GM12878 (cell line): ENCODE results near the gene IFNA21.

ENCODE experiments used
- GATAD2B ChIP-seq: fragments of 450-650 bp; conservative IDR thresholded peaks from 2 replicates; pipeline ENCODE4 v1.6.1; 2017; ENCODE audit warnings: low read depth, mild to moderate bottlenecking, moderate library complexity
- LARP7 ChIP-seq: fragments of 450-650 bp; IDR thresholded peaks from 2 replicates; pipeline ENCODE4 v1.6.1; 2017; ENCODE audit warnings: mild to moderate bottlenecking
- NFYA ChIP-seq: IDR thresholded peaks from 2 replicates; pipeline ENCODE4 v1.6.1; 2011; ENCODE audit warnings: low read depth, mild to moderate bottlenecking, low read length, improper control_type of control experiment, borderline replicate concordance
- NR2F1 ChIP-seq: fragments of 450-650 bp; conservative IDR thresholded peaks from 2 replicates; pipeline ENCODE4 v1.6.1; 2017; ENCODE audit warnings: mild to moderate bottlenecking
- POLR2A ChIP-seq: IDR thresholded peaks from 2 replicates; pipeline ENCODE4 v1.6.1; 2011; ENCODE audit warnings: low read depth, mild to moderate bottlenecking, low read length
- POLR2AphosphoS5 ChIP-seq: IDR thresholded peaks from 2 replicates; pipeline ENCODE4 v1.6.1; 2011; ENCODE audit warnings: mild to moderate bottlenecking, low read length, inconsistent platforms
- TARDBP ChIP-seq: IDR thresholded peaks from 2 replicates; pipeline ENCODE4 v1.6.1; 2016; ENCODE audit warnings: borderline replicate concordance
- TBL1XR1 ChIP-seq: IDR thresholded peaks from 2 replicates; pipeline ENCODE4 v1.6.1; 2012; ENCODE audit warnings: low read depth, low read length, improper control_type of control experiment
- TF ChIP-seq, protein P1 (sequence below), 3 experiments: IDR thresholded peaks in 2 of 3; conservative IDR thresholded peaks in 1 of 3; 2 replicates each; pipeline ENCODE4 v1.5.1; 2011; ENCODE audit warnings: low read depth in 3 of 3, low read length in 3 of 3, mild to moderate bottlenecking in 3 of 3, control low read depth in 2 of 3, moderate library complexity in 2 of 3, inconsistent platforms in 1 of 3, mixed read lengths in 1 of 3; ENCODE audit not compliant: control insufficient read depth in 2 of 3, insufficient read depth in 1 of 3; ENCODE audit errors: extremely low read depth in 1 of 3
- TF ChIP-seq, protein P2 (sequence below): fragments of 450-650 bp; IDR thresholded peaks from 2 replicates; pipeline ENCODE4 v1.6.1; 2017; ENCODE audit warnings: low read depth, mild to moderate bottlenecking, moderate library complexity

DNA sequence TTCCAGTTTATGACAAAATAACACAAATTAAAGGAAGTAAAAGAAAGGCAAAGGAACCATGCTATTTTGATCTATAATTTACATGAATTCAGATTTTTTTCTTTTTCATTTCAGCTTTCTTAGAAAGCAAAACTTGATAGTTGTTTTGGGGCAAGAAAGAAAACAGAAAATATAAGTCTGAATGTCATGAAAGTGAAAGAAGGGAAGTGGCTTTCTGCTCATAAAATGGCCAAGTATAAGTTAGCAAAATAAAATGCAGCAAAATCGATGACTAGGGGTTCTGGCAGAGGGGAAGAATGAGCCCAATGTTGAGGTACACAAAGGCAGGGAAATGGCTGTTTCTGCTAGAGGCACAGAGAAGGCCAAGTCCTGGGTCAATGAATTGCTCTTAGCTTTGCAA, 21.9 kb downstream of the IFNA21 start:
- TF ChIP-seq POLR2A, result no peak
- TF ChIP-seq NFYA, result no peak
- no peak for TF ChIP-seq NR2F1
- TF ChIP-seq, protein P1, sequence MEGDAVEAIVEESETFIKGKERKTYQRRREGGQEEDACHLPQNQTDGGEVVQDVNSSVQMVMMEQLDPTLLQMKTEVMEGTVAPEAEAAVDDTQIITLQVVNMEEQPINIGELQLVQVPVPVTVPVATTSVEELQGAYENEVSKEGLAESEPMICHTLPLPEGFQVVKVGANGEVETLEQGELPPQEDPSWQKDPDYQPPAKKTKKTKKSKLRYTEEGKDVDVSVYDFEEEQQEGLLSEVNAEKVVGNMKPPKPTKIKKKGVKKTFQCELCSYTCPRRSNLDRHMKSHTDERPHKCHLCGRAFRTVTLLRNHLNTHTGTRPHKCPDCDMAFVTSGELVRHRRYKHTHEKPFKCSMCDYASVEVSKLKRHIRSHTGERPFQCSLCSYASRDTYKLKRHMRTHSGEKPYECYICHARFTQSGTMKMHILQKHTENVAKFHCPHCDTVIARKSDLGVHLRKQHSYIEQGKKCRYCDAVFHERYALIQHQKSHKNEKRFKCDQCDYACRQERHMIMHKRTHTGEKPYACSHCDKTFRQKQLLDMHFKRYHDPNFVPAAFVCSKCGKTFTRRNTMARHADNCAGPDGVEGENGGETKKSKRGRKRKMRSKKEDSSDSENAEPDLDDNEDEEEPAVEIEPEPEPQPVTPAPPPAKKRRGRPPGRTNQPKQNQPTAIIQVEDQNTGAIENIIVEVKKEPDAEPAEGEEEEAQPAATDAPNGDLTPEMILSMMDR (IDR thresholded peaks at IDR 0.05 in 2 of 3, conservative IDR thresholded peaks at IDR 0.05 in 1 of 3; ENCODE audit: control insufficient read depth in 2 of 3, extremely low read depth in 1 of 3, insufficient read depth in 1 of 3, low read depth in 3 of 3, low read length in 3 of 3), result no peak
- TF ChIP-seq TARDBP, result no peak
- no peak for TF ChIP-seq LARP7
- TF ChIP-seq POLR2AphosphoS5, result no peak
- TF ChIP-seq GATAD2B, result no peak
- TF ChIP-seq TBL1XR1, result no peak
- TF ChIP-seq, protein P2, sequence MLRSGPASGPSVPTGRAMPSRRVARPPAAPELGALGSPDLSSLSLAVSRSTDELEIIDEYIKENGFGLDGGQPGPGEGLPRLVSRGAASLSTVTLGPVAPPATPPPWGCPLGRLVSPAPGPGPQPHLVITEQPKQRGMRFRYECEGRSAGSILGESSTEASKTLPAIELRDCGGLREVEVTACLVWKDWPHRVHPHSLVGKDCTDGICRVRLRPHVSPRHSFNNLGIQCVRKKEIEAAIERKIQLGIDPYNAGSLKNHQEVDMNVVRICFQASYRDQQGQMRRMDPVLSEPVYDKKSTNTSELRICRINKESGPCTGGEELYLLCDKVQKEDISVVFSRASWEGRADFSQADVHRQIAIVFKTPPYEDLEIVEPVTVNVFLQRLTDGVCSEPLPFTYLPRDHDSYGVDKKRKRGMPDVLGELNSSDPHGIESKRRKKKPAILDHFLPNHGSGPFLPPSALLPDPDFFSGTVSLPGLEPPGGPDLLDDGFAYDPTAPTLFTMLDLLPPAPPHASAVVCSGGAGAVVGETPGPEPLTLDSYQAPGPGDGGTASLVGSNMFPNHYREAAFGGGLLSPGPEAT, result no peak
